ENCODE data around the gene RNASEH1. TPM values are rescaled to one million over a fixed set of nuclear protein-coding genes. Genes with fewer than 3 reads are reported as not detected.
"Not testable (repeated sequence)": the region's sequence is repeated elsewhere in the genome, so short reads cannot be mapped to it uniquely, and the experiment has no call there.

Gene RNASEH1
- total RNA-seq, 1 donor from 2014 or later: 35.5 TPM

GRCh38 chr2:3578987-3579386 lies 20.9 kb upstream of the RNASEH1 start:
- peaks cover 56% of the 10 kb centered on the region for H3K36me3 ChIP-seq (ENCODE audit: insufficient read depth, low read length)
- Mint-ChIP-seq H3K27me3 (ENCODE audit: low read depth, unreplicated experiment) (no peaks in the 10 kb centered on the region), H3K36me3 (ENCODE audit: low read depth, unreplicated experiment) (peaks cover 24% of the 10 kb centered on the region), H3K4me1 (ENCODE audit: low read depth, unreplicated experiment) (peaks cover 32% of the 10 kb centered on the region), H3K9me3 (ENCODE audit: unreplicated experiment) (no peaks in the 10 kb centered on the region), H3K4me3 (ENCODE audit: unreplicated experiment) (peak overlapping the region; percentile 99), H3K27ac (ENCODE audit: unreplicated experiment) (no peak overlapping the region)
- no peak overlapping the region for H2AFZ ChIP-seq (ENCODE audit: low read depth, low read length)
- H3K9me3 ChIP-seq (ENCODE audit: insufficient read depth, low read depth, low read length): no peaks in the 10 kb centered on the region
- H4K20me1 ChIP-seq (ENCODE audit: insufficient read depth, low read length): peaks cover 73% of the 10 kb centered on the region
- peak overlapping the region; percentile 30 for H3K4me3 ChIP-seq (ENCODE audit: insufficient read depth, low read depth, low read length)
- peak overlapping the region; percentile 86 for H3K4me2 ChIP-seq (ENCODE audit: low read length)
- no peak overlapping the region for H3K27ac ChIP-seq (ENCODE audit: low read depth, low read length)
- FAIRE-seq (no peak), DNase-seq (ENCODE audit: low read depth) (peak; percentile 9)
- H3K4me1 ChIP-seq (ENCODE audit: insufficient read depth, low read length): peaks cover 29% of the 10 kb centered on the region
- peaks cover 67% of the 10 kb centered on the region for H3K79me2 ChIP-seq (ENCODE audit: insufficient read depth, low read length)
- no peaks in the 10 kb centered on the region for H3K27me3 ChIP-seq (ENCODE audit: insufficient read depth, low read length)
- no peak for TF ChIP-seq CTCF (IDR thresholded peaks at IDR 0.05; ENCODE audit: insufficient read depth, low read depth, low read length)
- no peak for TF ChIP-seq EZH2 (IDR thresholded peaks at IDR 0.05; ENCODE audit: insufficient read depth, low read length)
- H3K9ac ChIP-seq (ENCODE audit: low read length): peak overlapping the region; percentile 63

- peak overlapping the region; percentile 96 for H3K9ac ChIP-seq (ENCODE audit: low read length)
- peak overlapping the region; percentile 76 for H3K4me3 ChIP-seq (ENCODE audit: insufficient read depth, low read depth, low read length)
- H2AFZ ChIP-seq (ENCODE audit: low read depth, low read length); H3K9me3 Mint-ChIP-seq (ENCODE audit: unreplicated experiment); H3K27me3 Mint-ChIP-seq (ENCODE audit: low read depth, unreplicated experiment); H3K9me3 ChIP-seq (ENCODE audit: insufficient read depth, low read depth, low read length); DNase-seq (ENCODE audit: low read depth); H3K27me3 ChIP-seq (ENCODE audit: insufficient read depth, low read length); FAIRE-seq: not testable (repeated sequence)
- peak overlapping the region; percentile 86 for H3K4me2 ChIP-seq (ENCODE audit: low read length)
- peak overlapping the region; percentile 97 for H3K27ac Mint-ChIP-seq (ENCODE audit: unreplicated experiment)
- peaks cover 29% of the 10 kb centered on the region for H3K4me1 ChIP-seq (ENCODE audit: insufficient read depth, low read length)
- peak overlapping the region; percentile 99 for H3K4me3 Mint-ChIP-seq (ENCODE audit: unreplicated experiment)
- peaks cover 32% of the 10 kb centered on the region for H3K4me1 Mint-ChIP-seq (ENCODE audit: low read depth, unreplicated experiment)
- H3K79me2 ChIP-seq (ENCODE audit: insufficient read depth, low read length): peaks cover 61% of the 10 kb centered on the region
- peak overlapping the region; percentile 90 for H3K27ac ChIP-seq (ENCODE audit: low read depth, low read length)
- peaks cover 41% of the 10 kb centered on the region for H3K36me3 ChIP-seq (ENCODE audit: insufficient read depth, low read length)
- peaks cover 18% of the 10 kb centered on the region for H3K36me3 Mint-ChIP-seq (ENCODE audit: low read depth, unreplicated experiment)
- H4K20me1 ChIP-seq (ENCODE audit: insufficient read depth, low read length): peaks cover 59% of the 10 kb centered on the region
These were observed 18.1 kb upstream of the RNASEH1 start for GRCh38 chr2:3576263-3576630.

GRCh38 chr2:3575534-3576262 lies 17.6 kb upstream of the RNASEH1 start:
- TF ChIP-seq EZH2 (IDR thresholded peaks at IDR 0.05; ENCODE audit: insufficient read depth, low read length): no peak
- no peak for TF ChIP-seq CTCF (IDR thresholded peaks at IDR 0.05; ENCODE audit: insufficient read depth, low read depth, low read length)
- Histone ChIP-seq H3K27ac (ENCODE audit: low read depth, low read length) (peak overlapping the region; percentile 90), H3K9me3 (ENCODE audit: insufficient read depth, low read depth, low read length) (no peaks in the 10 kb centered on the region), H2AFZ (ENCODE audit: low read depth, low read length) (no peak overlapping the region), H3K4me1 (ENCODE audit: insufficient read depth, low read length) (peaks cover 29% of the 10 kb centered on the region), H3K9ac (ENCODE audit: low read length) (peak overlapping the region; percentile 96), H4K20me1 (ENCODE audit: insufficient read depth, low read length) (peaks cover 53% of the 10 kb centered on the region), H3K27me3 (ENCODE audit: insufficient read depth, low read length) (no peaks in the 10 kb centered on the region), H3K79me2 (ENCODE audit: insufficient read depth, low read length) (peaks cover 56% of the 10 kb centered on the region), H3K4me2 (ENCODE audit: low read length) (peak overlapping the region; percentile 86), H3K4me3 (ENCODE audit: insufficient read depth, low read depth, low read length) (peak overlapping the region; percentile 76), H3K36me3 (ENCODE audit: insufficient read depth, low read length) (peaks cover 36% of the 10 kb centered on the region)
- Mint-ChIP-seq H3K4me3 (ENCODE audit: unreplicated experiment) (peak overlapping the region; percentile 99), H3K4me1 (ENCODE audit: low read depth, unreplicated experiment) (peaks cover 32% of the 10 kb centered on the region), H3K27me3 (ENCODE audit: low read depth, unreplicated experiment) (no peaks in the 10 kb centered on the region), H3K9me3 (ENCODE audit: unreplicated experiment) (no peaks in the 10 kb centered on the region), H3K27ac (ENCODE audit: unreplicated experiment) (peak overlapping the region; percentile 97), H3K36me3 (ENCODE audit: low read depth, unreplicated experiment) (peaks cover 18% of the 10 kb centered on the region)
- DNase-seq (ENCODE audit: low read depth): no peak
- no peak for FAIRE-seq
